Measurements from ENCODE around the gene UCK2.

UCK2 gene

DNA sequence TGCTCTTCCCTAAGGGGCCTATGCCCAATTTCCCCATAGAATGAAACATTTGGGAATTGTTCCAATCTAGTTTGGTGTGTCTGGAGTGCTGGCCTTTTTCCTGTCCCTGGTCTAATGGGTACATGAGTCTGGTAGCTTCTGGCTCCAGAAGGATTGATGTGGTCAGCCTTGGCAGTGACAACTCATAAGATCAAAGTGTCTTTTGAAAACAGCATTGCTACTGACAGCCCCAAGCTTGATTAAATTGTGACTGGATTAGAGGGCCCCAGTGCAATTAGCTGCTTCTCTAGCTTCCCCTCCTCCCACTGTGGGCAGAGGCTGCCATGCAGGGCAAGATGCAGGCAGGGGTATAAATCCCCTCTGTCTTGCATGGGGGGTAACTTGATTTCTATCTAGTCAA, 130.9 kb downstream of the UCK2 start:
- H3K4me3 Mint-ChIP-seq, result no peak overlapping the region
- peaks cover 4% of the 10 kb centered on the region for H3K27me3 Mint-ChIP-seq (ENCODE audit: low read depth)
- no peaks in the 10 kb centered on the region for H3K9me3 Mint-ChIP-seq
- H3K27ac Mint-ChIP-seq, result no peak overlapping the region
- peaks cover 11% of the 10 kb centered on the region for H3K4me1 Mint-ChIP-seq
- no peaks in the 10 kb centered on the region for H3K36me3 Mint-ChIP-seq (ENCODE audit: low read depth)
- no peak for TF ChIP-seq CTCF (IDR thresholded peaks at IDR 0.05; ENCODE audit: unreplicated experiment in 3 of 3)

GRCh38 chr1:165960136-165960535, 132.7 kb downstream of the UCK2 start:
- Mint-ChIP-seq H3K9me3 (no peaks in the 10 kb centered on the region), H3K27ac (no peak overlapping the region)

GRCh38 chr1:165960881-165961280, 133.5 kb downstream of the UCK2 start:
- no peak for TF ChIP-seq CTCF (IDR thresholded peaks at IDR 0.05; ENCODE audit: unreplicated experiment in 3 of 3)
- H3K27me3 Mint-ChIP-seq (ENCODE audit: low read depth), result peaks cover 4% of the 10 kb centered on the region
- no peak overlapping the region for H3K27ac Mint-ChIP-seq
- no peaks in the 10 kb centered on the region for H3K9me3 Mint-ChIP-seq
- H3K4me3 Mint-ChIP-seq, result no peak overlapping the region
- no peaks in the 10 kb centered on the region for H3K36me3 Mint-ChIP-seq (ENCODE audit: low read depth)
- H3K4me1 Mint-ChIP-seq, result no peaks in the 10 kb centered on the region

More at GRCh38 chr1:165960136-165960535, 132.7 kb downstream of the UCK2 start:
- peaks cover 6% of the 10 kb centered on the region for H3K4me1 Mint-ChIP-seq
- TF ChIP-seq CTCF (IDR thresholded peaks at IDR 0.05; ENCODE audit: unreplicated experiment in 3 of 3), result no peak
- H3K36me3 Mint-ChIP-seq (ENCODE audit: low read depth), result no peaks in the 10 kb centered on the region
- H3K4me3 Mint-ChIP-seq, result no peak overlapping the region
- H3K27me3 Mint-ChIP-seq (ENCODE audit: low read depth), result peaks cover 4% of the 10 kb centered on the region

Measured in nephron (organoid).